ENCODE data around the gene COL12A1. TPM values are rescaled to one million over a fixed set of nuclear protein-coding genes. Genes with fewer than 3 reads are reported as not detected.

The COL12A1 gene
- total RNA-seq, 2 donors from 2014 or later: 0.13 to 0.64 TPM

DNA sequence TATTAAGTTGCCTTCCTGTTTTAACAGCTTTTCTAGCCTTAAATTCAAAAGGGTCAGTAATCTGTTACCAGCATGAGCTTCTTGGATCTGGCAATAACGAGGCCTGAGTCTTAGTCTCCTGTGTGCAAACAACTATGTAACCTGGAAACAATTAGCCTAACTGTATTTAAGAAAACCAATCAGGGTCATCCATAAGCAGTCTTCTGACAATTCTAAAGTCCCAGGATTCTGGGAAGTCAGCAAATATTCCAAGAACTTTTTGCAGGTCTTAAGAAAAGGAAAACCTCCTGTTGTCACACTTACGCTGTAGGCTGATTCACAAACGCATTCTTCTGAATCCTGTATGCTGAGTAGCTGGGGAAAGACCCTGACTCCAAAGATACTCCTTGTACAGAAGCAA lies 90.4 kb downstream of the COL12A1 start:
- Histone ChIP-seq H3K27me3 (ENCODE audit: control insufficient read depth, insufficient read depth, low read length, poor library complexity, severe bottlenecking) (no peaks in the 10 kb centered on the region), H3K9me3 (ENCODE audit: control insufficient read depth, low read length) (no peaks in the 10 kb centered on the region), H3K4me1 (ENCODE audit: control insufficient read depth, insufficient read depth, low read length) (no peaks in the 10 kb centered on the region), H3K9ac (ENCODE audit: extremely low read depth, low read length, poor library complexity, severe bottlenecking) (no peak overlapping the region), H3K27ac (ENCODE audit: low read depth, low read length) (no peak overlapping the region), H3K4me3 (ENCODE audit: low read length) (no peak overlapping the region), H3K36me3 (ENCODE audit: control insufficient read depth, insufficient read depth, low read length) (no peaks in the 10 kb centered on the region)
- WGBS, 2 experiments (ENCODE audit: insufficient coverage in 1 of 2, insufficient read length in 1 of 2): 55 to 78% methylated on average over 3 of the region's 3 CpGs
- H3K9me3 Mint-ChIP-seq: no peaks in the 10 kb centered on the region
- no peak overlapping the region for H3K4me3 Mint-ChIP-seq
- no peak for DNase-seq
- no peaks in the 10 kb centered on the region for H3K27me3 Mint-ChIP-seq (ENCODE audit: insufficient read depth)
- peaks cover 11% of the 10 kb centered on the region for H3K4me1 Mint-ChIP-seq
- no peaks in the 10 kb centered on the region for H3K36me3 Mint-ChIP-seq (ENCODE audit: low read depth)
- no peak overlapping the region for H3K27ac Mint-ChIP-seq
- TF ChIP-seq, protein P1, sequence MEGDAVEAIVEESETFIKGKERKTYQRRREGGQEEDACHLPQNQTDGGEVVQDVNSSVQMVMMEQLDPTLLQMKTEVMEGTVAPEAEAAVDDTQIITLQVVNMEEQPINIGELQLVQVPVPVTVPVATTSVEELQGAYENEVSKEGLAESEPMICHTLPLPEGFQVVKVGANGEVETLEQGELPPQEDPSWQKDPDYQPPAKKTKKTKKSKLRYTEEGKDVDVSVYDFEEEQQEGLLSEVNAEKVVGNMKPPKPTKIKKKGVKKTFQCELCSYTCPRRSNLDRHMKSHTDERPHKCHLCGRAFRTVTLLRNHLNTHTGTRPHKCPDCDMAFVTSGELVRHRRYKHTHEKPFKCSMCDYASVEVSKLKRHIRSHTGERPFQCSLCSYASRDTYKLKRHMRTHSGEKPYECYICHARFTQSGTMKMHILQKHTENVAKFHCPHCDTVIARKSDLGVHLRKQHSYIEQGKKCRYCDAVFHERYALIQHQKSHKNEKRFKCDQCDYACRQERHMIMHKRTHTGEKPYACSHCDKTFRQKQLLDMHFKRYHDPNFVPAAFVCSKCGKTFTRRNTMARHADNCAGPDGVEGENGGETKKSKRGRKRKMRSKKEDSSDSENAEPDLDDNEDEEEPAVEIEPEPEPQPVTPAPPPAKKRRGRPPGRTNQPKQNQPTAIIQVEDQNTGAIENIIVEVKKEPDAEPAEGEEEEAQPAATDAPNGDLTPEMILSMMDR (conservative IDR thresholded peaks at IDR 0.05): no peak

DNA sequence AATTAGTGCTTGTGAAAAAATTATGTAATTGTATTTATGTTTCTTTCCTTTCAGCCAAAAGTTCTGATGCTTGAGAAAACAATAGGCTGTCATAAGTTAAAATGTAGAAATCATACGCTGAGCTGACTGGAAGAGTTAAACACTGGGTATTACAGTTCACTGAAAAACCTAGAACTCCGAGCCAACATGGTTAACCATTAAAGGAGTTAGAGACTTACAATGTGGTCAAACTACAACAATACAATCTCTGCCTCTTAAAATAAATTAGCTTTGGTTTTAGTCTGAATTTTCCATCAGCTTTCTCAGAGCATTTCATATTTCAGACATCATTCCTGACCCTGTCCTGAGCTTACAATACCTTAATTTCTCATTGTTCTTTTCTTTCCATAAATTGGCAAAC lies 91.0 kb downstream of the COL12A1 start:
- no peak for DNase-seq
- Mint-ChIP-seq H3K9me3 (no peaks in the 10 kb centered on the region), H3K27ac (no peak overlapping the region), H3K27me3 (ENCODE audit: insufficient read depth) (no peaks in the 10 kb centered on the region), H3K4me3 (no peak overlapping the region), H3K36me3 (ENCODE audit: low read depth) (no peaks in the 10 kb centered on the region), H3K4me1 (peaks cover 11% of the 10 kb centered on the region)
- Histone ChIP-seq H3K4me3 (ENCODE audit: low read length) (no peak overlapping the region), H3K9ac (ENCODE audit: extremely low read depth, low read length, poor library complexity, severe bottlenecking) (no peak overlapping the region), H3K36me3 (ENCODE audit: control insufficient read depth, insufficient read depth, low read length) (no peaks in the 10 kb centered on the region), H3K27ac (ENCODE audit: low read depth, low read length) (no peak overlapping the region), H3K27me3 (ENCODE audit: control insufficient read depth, insufficient read depth, low read length, poor library complexity, severe bottlenecking) (no peaks in the 10 kb centered on the region), H3K4me1 (ENCODE audit: control insufficient read depth, insufficient read depth, low read length) (no peaks in the 10 kb centered on the region), H3K9me3 (ENCODE audit: control insufficient read depth, low read length) (no peaks in the 10 kb centered on the region)
- WGBS, 2 experiments (ENCODE audit: insufficient coverage in 1 of 2, insufficient read length in 1 of 2): 87 to 100% methylated on average over 1 to 2 of the region's 2 CpGs
- TF ChIP-seq, protein P1 (conservative IDR thresholded peaks at IDR 0.05): no peak

DNA sequence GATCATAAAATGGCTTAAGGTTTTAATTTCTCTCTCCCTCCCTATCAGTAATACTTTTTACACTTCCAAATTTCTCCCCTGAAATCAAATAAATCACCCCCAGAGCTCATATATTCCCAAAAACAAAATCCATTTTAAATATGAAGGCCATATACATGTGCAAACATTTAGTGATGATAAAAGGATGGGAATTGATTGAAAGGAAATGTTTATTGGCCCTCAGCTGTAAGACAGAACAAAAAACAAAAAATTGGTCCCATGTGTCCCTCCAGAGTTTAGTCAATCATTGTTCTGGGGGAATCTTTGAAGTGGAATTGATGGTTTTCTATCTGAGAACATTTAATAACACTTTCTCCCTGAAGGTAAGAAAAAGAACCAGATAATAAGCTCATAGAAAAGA lies 91.7 kb downstream of the COL12A1 start:
- DNase-seq: no peak
- no peaks in the 10 kb centered on the region for H3K9me3 ChIP-seq (ENCODE audit: control insufficient read depth, low read length)
- peaks cover 11% of the 10 kb centered on the region for H3K4me1 Mint-ChIP-seq
- H3K27ac Mint-ChIP-seq: no peak overlapping the region
- H3K4me1 ChIP-seq (ENCODE audit: control insufficient read depth, insufficient read depth, low read length): no peaks in the 10 kb centered on the region
- no peak overlapping the region for H3K9ac ChIP-seq (ENCODE audit: extremely low read depth, low read length, poor library complexity, severe bottlenecking)
- H3K4me3 Mint-ChIP-seq: no peak overlapping the region
- H3K27me3 Mint-ChIP-seq (ENCODE audit: insufficient read depth): no peaks in the 10 kb centered on the region
- TF ChIP-seq, protein P1 (conservative IDR thresholded peaks at IDR 0.05): no peak
- H3K4me3 ChIP-seq (ENCODE audit: low read length): no peak overlapping the region
- H3K27ac ChIP-seq (ENCODE audit: low read depth, low read length): no peak overlapping the region
- H3K36me3 ChIP-seq (ENCODE audit: control insufficient read depth, insufficient read depth, low read length): no peaks in the 10 kb centered on the region
- H3K27me3 ChIP-seq (ENCODE audit: control insufficient read depth, insufficient read depth, low read length, poor library complexity, severe bottlenecking): no peaks in the 10 kb centered on the region
- H3K9me3 Mint-ChIP-seq: no peaks in the 10 kb centered on the region
- H3K36me3 Mint-ChIP-seq (ENCODE audit: low read depth): no peaks in the 10 kb centered on the region
